Mesenchymal stem cell (in vitro differentiated cells and primary cell): Measurements from ENCODE around the gene RUFY3.

Source experiments
- DNase-seq: peaks from one replicate; pipeline ENCODE4 v3.0.0-alpha.2; 2013
- H2AFZ ChIP-seq: one replicate; pipeline ENCODE4 v1.6.1; 2013; ENCODE audit warnings: low read depth, mild to moderate bottlenecking, control low read depth, inconsistent platforms, low read length, moderate library complexity
- H2AK5ac ChIP-seq: 2 replicates; pipeline ENCODE4 v1.6.1; 2013; ENCODE audit warnings: low read length, moderate library complexity, mild to moderate bottlenecking, inconsistent platforms; ENCODE audit not compliant: severe bottlenecking
- H2BK120ac ChIP-seq: one replicate; pipeline ENCODE4 v1.6.1; 2013; ENCODE audit warnings: low read depth, mild to moderate bottlenecking, inconsistent platforms, low read length, moderate library complexity
- H2BK12ac ChIP-seq, 2 experiments: one replicate each; pipeline ENCODE4 v1.6.1; 2013; ENCODE audit warnings: inconsistent platforms in 2 of 2, low read length in 2 of 2, mild to moderate bottlenecking in 2 of 2, moderate library complexity in 2 of 2, control low read depth in 1 of 2
- H2BK15ac ChIP-seq: one replicate; pipeline ENCODE4 v1.6.1; 2013; ENCODE audit warnings: mild to moderate bottlenecking, low read depth, inconsistent platforms; ENCODE audit not compliant: poor library complexity, severe bottlenecking
- H2BK5ac ChIP-seq: 2 replicates; pipeline ENCODE4 v1.6.1; 2013; ENCODE audit warnings: low read depth, mild to moderate bottlenecking, low read length, control low read depth, inconsistent platforms; ENCODE audit not compliant: poor library complexity, severe bottlenecking
- H3K14ac ChIP-seq, 2 experiments: one replicate each; pipeline ENCODE4 v1.6.1; 2013; ENCODE audit warnings: inconsistent platforms in 2 of 2, low read length in 2 of 2, control low read depth in 1 of 2, mild to moderate bottlenecking in 1 of 2, moderate library complexity in 1 of 2
- H3K18ac ChIP-seq, 2 experiments: one replicate each; pipeline ENCODE4 v1.6.1; 2013; ENCODE audit warnings: inconsistent platforms in 2 of 2, low read length in 2 of 2, control low read depth in 1 of 2, low read depth in 1 of 2, mild to moderate bottlenecking in 1 of 2
- H3K23ac ChIP-seq, 2 experiments: one replicate each; pipeline ENCODE4 v1.6.1; 2013; ENCODE audit warnings: inconsistent platforms in 2 of 2, low read length in 2 of 2, mild to moderate bottlenecking in 2 of 2, moderate library complexity in 2 of 2, control low read depth in 1 of 2
- H3K27ac ChIP-seq: 2 replicates; pipeline ENCODE4 v1.5.1; 2013; ENCODE audit warnings: mild to moderate bottlenecking, moderate library complexity, low read length, control low read depth, inconsistent platforms; ENCODE audit not compliant: poor library complexity, severe bottlenecking
- H3K27me3 ChIP-seq, 2 experiments: 2 replicates each; pipeline versions ENCODE4 v1.6.1 to v1.7.0; 2013; ENCODE audit warnings: low read length in 2 of 2, mild to moderate bottlenecking in 2 of 2, moderate library complexity in 2 of 2, control low read depth in 1 of 2, inconsistent platforms in 1 of 2; ENCODE audit not compliant: control insufficient read depth in 1 of 2, insufficient read depth in 1 of 2
- H3K36me3 ChIP-seq, 2 experiments: 2 replicates each; pipeline versions ENCODE4 v1.6.1 to v1.7.0; 2013; ENCODE audit warnings: low read length in 2 of 2, control low read depth in 1 of 2, inconsistent platforms in 1 of 2, low read depth in 1 of 2, mild to moderate bottlenecking in 1 of 2; ENCODE audit not compliant: insufficient read depth in 2 of 2, control insufficient read depth in 1 of 2
- H3K4ac ChIP-seq, 2 experiments: one replicate each; pipeline ENCODE4 v1.6.1; 2013; ENCODE audit warnings: inconsistent platforms in 2 of 2, low read length in 2 of 2, mild to moderate bottlenecking in 2 of 2, moderate library complexity in 2 of 2, control low read depth in 1 of 2, low read depth in 1 of 2
- H3K4me1 ChIP-seq: 2 replicates; pipeline ENCODE4 v1.6.1; 2013; ENCODE audit warnings: low read depth, low read length, control low read depth; ENCODE audit not compliant: control insufficient read depth, insufficient read depth
- H3K4me2 ChIP-seq: 2 replicates; pipeline ENCODE4 v1.6.1; 2013; ENCODE audit warnings: low read length, mild to moderate bottlenecking, inconsistent platforms; ENCODE audit not compliant: poor library complexity, severe bottlenecking
- H3K4me3 ChIP-seq, 2 experiments: 2 replicates each; pipeline versions ENCODE4 v1.5.1 to v1.7.0; 2013; ENCODE audit warnings: low read length in 2 of 2, mild to moderate bottlenecking in 2 of 2, control low read depth in 1 of 2, low read depth in 1 of 2; ENCODE audit not compliant: insufficient read depth in 1 of 2
- H3K79me1 ChIP-seq: replicated peaks from 2 replicates; pipeline ENCODE4 v1.6.1; 2013; ENCODE audit warnings: mild to moderate bottlenecking, control low read depth, low read length, inconsistent platforms; ENCODE audit not compliant: poor library complexity, severe bottlenecking
- H3K9ac ChIP-seq: 2 replicates; pipeline ENCODE4 v1.7.0; 2013; ENCODE audit warnings: mild to moderate bottlenecking, low read length, moderate library complexity
- H3K9me3 ChIP-seq: 2 replicates; pipeline ENCODE4 v1.7.0; 2013; ENCODE audit warnings: mild to moderate bottlenecking, low read length; ENCODE audit not compliant: control insufficient read depth
- H4K8ac ChIP-seq: one replicate; pipeline ENCODE4 v1.6.1; 2013; ENCODE audit warnings: inconsistent platforms, mild to moderate bottlenecking, low read length, moderate library complexity
- H4K91ac ChIP-seq: one replicate; pipeline ENCODE4 v1.6.1; 2013; ENCODE audit warnings: mild to moderate bottlenecking, low read length, inconsistent platforms
- WGBS: methylation state at CpG from one replicate; pipeline ENCODE4 v1.1.7; 2013; ENCODE audit warnings: mixed read lengths; 5-methylcytosine and 5-hydroxymethylcytosine counted together

Gene RUFY3

GRCh38 chr4:70815370-70815769 lies 93.6 kb downstream of the RUFY3 start:
- WGBS: no CpG with 5 or more reads among the region's 1 CpG
- H3K27me3 ChIP-seq: no peaks in the 10 kb centered on the region

GRCh38 chr4:70816894-70817293 lies 95.1 kb downstream of the RUFY3 start:
- Histone ChIP-seq H4K91ac (no peak overlapping the region), H3K4me2 (no peak overlapping the region), H3K23ac (no peak overlapping the region), H3K9ac (no peak overlapping the region), H3K9me3 (no peaks in the 10 kb centered on the region), H2BK15ac (no peak overlapping the region), H3K79me1 (peaks cover 3% of the 10 kb centered on the region), H2BK12ac (no peak overlapping the region), H4K8ac (no peak overlapping the region), H3K27ac (no peak overlapping the region), H3K4ac (no peak overlapping the region), H2AK5ac (no peak overlapping the region), H2BK5ac (no peak overlapping the region), H3K18ac (no peak overlapping the region), H3K4me3 (no peak overlapping the region), H3K4me1 (no peaks in the 10 kb centered on the region), H2BK120ac (no peak overlapping the region), H3K27me3 (no peaks in the 10 kb centered on the region), H2AFZ (no peak overlapping the region), H3K14ac (no peak overlapping the region), H3K36me3 (peaks cover 18 to 47% of the 10 kb centered on the region in 2 experiments)
- WGBS: 100% methylated on average over 1 of the region's 2 CpGs
- DNase-seq: no peak

More at GRCh38 chr4:70815370-70815769, 93.6 kb downstream of the RUFY3 start:
- no peak overlapping the region for H2AK5ac ChIP-seq
- H3K18ac ChIP-seq: no peak overlapping the region
- H3K14ac ChIP-seq: no peak overlapping the region
- no peak overlapping the region for H3K4me2 ChIP-seq
- peaks cover 9 to 32% of the 10 kb centered on the region in 2 experiments for H3K36me3 ChIP-seq
- no peak for DNase-seq
- no peak overlapping the region for H3K4me3 ChIP-seq
- H2AFZ ChIP-seq: no peak overlapping the region
- no peaks in the 10 kb centered on the region for H3K9me3 ChIP-seq
- no peak overlapping the region for H4K91ac ChIP-seq
- H3K4ac ChIP-seq: no peak overlapping the region
- H3K27ac ChIP-seq: no peak overlapping the region
- no peak overlapping the region for H2BK15ac ChIP-seq
- no peak overlapping the region for H2BK5ac ChIP-seq
- H3K9ac ChIP-seq: no peak overlapping the region
- H4K8ac ChIP-seq: no peak overlapping the region
- no peaks in the 10 kb centered on the region for H3K4me1 ChIP-seq
- H3K79me1 ChIP-seq: peaks cover 2% of the 10 kb centered on the region
- no peak overlapping the region for H3K23ac ChIP-seq
- H2BK120ac ChIP-seq: no peak overlapping the region
- H2BK12ac ChIP-seq: no peak overlapping the region

- Histone ChIP-seq H3K4ac (no peak overlapping the region), H3K4me1 (no peaks in the 10 kb centered on the region), H3K14ac (no peak overlapping the region), H2BK5ac (no peak overlapping the region), H2BK12ac (no peak overlapping the region), H3K23ac (no peak overlapping the region), H2AFZ (no peak overlapping the region), H2BK15ac (no peak overlapping the region), H4K91ac (no peak overlapping the region), H3K4me3 (no peak overlapping the region), H3K27me3 (no peaks in the 10 kb centered on the region), H4K8ac (no peak overlapping the region), H2AK5ac (no peak overlapping the region), H3K18ac (no peak overlapping the region), H3K9me3 (no peaks in the 10 kb centered on the region), H3K36me3 (peaks cover 26 to 56% of the 10 kb centered on the region in 2 experiments), H3K4me2 (no peak overlapping the region), H3K79me1 (peaks cover 3% of the 10 kb centered on the region), H3K27ac (no peak overlapping the region), H2BK120ac (no peak overlapping the region), H3K9ac (no peak overlapping the region)
- no peak for DNase-seq
- WGBS: 97% methylated on average over 4 of the region's 5 CpGs
Observed at GRCh38 chr4:70818173-70818855, 96.5 kb downstream of the RUFY3 start.

- Histone ChIP-seq H2BK5ac (no peak overlapping the region), H3K18ac (no peak overlapping the region), H3K9me3 (no peaks in the 10 kb centered on the region), H4K91ac (no peak overlapping the region), H3K79me1 (peaks cover 6% of the 10 kb centered on the region), H3K27ac (no peak overlapping the region), H2BK120ac (no peak overlapping the region), H3K14ac (no peak overlapping the region), H3K27me3 (no peaks in the 10 kb centered on the region), H4K8ac (no peak overlapping the region), H3K4me2 (no peak overlapping the region), H3K9ac (no peak overlapping the region), H3K4ac (no peak overlapping the region), H3K4me1 (no peaks in the 10 kb centered on the region), H2BK12ac (no peak overlapping the region), H3K23ac (no peak overlapping the region), H3K4me3 (no peak overlapping the region), H3K36me3 (peaks cover 29 to 61% of the 10 kb centered on the region in 2 experiments), H2BK15ac (no peak overlapping the region), H2AFZ (no peak overlapping the region), H2AK5ac (no peak overlapping the region)
- WGBS: 98% methylated on average over 2 of the region's 3 CpGs
- DNase-seq: no peak
Observed at GRCh38 chr4:70818921-70819320, 97.2 kb downstream of the RUFY3 start.
